ENCODE measurements around the gene POLR3E.
A peak's percentile ranks its signal among the peaks of the same experiment; 100 is the strongest.
"Not testable (repeated sequence)": the region's sequence is repeated elsewhere in the genome, so short reads cannot be mapped to it uniquely, and the experiment has no call there.

Gene POLR3E

DNA sequence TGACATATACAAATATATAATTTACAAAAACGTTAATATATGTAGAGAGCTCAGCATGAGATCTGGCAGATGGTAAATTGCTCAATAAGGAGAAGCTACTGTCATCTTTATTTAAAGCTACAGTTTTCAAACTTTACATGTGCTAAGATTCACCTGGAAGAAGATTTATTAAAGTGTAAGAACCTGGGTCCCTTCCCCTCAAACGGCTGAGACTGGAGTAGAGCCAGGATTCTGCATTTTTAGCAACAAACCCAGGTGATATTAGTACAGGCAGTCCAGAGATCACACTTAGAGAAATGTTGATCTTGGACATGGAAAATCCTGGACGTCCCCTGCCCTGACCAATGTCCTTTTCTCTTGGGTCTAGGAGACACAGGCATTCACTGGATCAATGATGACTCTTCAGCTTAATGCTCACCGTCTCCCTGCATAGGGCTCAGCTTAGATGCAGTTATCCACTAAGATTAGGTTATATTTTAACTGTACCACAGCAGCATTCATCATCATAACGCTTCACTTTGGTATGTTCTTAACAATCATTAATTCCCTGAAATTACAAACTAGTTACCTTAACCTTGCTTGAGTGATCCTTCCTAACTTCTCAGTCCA, 56.8 kb downstream of the POLR3E start:
- DNase-seq (ENCODE audit: low read depth) = no peak
- no peak overlapping the region for H3K4me3 ChIP-seq (ENCODE audit: low read depth, low read length)

DNA sequence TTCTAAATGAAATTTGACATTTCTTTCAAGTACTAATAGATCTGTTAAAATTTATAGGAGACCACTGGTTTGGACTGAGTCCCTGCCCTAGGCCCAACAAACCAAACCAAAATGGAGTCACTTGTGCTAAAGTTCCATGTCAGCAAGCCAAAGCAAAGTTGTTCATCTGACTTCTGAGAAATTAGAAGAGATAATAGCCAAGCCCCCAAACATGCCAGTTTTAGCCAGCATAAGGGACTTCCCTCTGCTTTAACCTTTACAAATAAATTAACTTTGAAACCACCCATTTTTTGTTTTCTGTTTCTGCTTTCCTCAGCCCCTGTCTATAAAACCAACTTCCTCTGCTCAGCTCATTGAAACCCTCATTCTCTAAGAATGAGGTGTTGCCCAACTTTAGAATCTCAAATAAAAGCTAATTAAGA, 58.3 kb downstream of the POLR3E start:
- no peak overlapping the region for H3K4me3 ChIP-seq (ENCODE audit: low read depth, low read length)
- DNase-seq (ENCODE audit: low read depth) = no peak

DNA sequence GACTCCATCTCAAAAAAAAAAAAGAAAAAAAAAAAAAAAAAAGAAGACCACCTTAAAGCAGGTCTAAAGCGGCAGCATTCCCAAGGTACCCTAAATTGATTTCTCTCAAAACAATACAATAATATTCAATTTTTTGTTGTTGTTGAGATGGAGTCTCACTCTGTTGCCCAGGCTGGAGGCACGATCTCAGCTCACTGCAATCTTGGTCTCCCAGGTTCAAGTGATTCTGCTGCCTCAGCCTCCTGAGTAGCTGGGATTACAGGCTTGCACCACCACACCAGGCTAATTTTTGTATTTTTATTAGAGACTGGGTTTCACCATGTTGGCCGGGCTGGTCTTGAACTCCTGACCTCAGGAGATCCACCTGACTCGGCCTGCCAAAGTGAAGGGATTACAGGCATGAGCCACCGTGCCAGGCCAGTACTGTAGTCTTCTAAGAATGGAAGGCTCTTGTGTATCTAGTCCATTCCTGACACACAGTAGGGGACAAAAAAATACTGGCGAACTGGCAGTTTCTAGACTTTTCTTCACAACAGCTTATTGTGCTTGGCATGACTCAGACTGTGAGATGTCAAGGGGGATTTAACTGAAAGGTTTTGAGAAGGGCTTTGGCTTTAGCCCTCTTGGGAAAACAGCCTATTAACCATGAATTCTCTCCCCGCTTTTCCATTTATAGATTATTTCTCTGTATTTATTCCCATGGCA, 59.9 kb downstream of the POLR3E start:
- no peak overlapping the region for H3K4me3 ChIP-seq (ENCODE audit: low read depth, low read length)
- no peak for DNase-seq (ENCODE audit: low read depth)

DNA sequence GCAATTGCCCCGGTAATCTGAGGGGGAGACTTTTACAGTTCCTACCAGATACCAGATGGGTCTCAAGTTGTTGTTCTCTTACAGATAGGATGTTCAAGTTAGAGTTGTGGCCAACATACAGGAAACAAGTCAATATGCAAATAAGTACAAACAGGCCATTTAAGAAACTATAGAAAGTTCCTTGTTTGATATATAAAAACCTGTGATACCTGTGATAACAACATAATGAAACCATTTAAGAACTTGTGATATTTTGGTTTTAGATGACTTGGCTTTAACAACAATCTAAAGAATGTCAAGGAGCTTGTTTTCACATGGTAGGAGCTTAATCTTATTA, 60.4 kb downstream of the POLR3E start:
- DNase-seq (ENCODE audit: low read depth) = no peak

DNA sequence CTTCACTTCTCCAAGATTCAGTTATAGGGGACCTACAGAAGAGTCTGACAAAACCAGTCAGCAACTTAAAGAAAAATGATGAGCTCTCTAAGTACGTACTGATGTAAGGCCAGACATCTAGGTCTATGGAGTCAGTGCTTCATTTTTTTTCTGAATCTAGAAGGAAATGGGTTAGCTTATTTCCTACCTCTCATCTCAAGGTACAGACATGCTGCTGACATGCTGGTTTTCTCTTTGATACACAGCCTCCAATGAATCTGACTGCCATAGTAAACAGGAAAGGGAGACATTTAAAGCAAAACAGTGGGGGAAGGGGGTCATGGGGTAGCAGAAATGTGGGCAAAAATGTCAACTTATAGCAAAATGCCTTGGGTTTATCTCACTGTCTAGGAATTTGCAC, 60.8 kb downstream of the POLR3E start:
- DNase-seq (ENCODE audit: low read depth) = no peak
- H3K4me3 ChIP-seq (ENCODE audit: low read depth, low read length) = no peak overlapping the region

More for the DNA sequence above, 60.4 kb downstream of the POLR3E start:
- H3K4me3 ChIP-seq (ENCODE audit: low read depth, low read length) = no peak overlapping the region

DNA sequence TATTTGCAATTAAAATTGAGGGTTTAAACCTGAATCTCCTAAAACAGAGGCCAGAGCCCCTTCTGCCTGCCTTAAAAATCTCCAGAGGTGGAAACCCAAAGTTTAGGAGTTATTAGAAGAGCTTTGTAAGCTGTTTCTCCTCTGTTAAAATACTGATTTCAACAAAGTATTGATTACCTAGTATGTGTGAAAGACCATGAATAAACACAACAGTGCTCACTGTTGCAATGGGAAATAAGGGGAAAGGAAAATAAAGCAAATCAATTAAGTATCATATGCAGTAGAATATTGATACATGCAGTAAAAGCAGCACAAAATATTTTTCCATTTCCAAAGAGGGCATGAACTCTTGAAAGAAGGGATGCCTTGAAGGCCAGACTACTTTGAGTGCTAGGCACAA, 62.5 kb downstream of the POLR3E start:
- no peak overlapping the region for H3K4me3 ChIP-seq (ENCODE audit: low read depth, low read length)
- no peak for DNase-seq (ENCODE audit: low read depth)

DNA sequence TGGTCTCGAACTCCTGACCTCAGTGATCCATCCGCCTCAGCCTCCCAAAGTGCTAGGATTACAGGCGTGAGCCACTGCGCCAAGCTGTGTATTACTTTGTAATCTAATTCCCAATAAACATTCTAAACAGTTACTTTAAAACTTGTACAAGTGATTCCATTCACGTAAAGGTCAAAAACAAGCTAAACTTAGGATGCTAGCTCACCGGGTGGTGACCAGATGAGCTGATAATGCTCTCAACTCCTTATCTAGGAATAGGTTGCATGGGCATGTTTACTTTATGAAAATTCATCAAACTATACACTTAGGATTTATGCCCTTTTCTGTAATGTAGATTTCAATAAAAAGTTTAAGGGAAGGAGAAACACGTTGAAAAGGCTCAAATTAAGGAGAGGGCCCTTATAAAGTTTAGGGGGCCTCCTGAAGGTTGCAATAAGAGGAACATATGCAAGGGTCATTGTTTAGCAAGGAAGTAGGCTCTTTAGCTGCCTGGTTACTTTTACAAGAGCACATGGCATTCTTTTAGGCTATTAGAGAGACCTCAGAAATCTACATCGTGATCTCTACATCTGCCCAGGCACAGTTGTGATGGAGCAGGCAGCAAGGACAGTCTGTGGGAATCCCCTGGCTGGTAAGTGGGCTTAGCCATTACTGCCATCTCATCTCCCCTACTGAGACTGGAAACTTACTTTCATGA, 63.9 kb downstream of the POLR3E start:
- no peak overlapping the region for H3K4me3 ChIP-seq (ENCODE audit: low read depth, low read length)
- no peak for DNase-seq (ENCODE audit: low read depth)

DNA sequence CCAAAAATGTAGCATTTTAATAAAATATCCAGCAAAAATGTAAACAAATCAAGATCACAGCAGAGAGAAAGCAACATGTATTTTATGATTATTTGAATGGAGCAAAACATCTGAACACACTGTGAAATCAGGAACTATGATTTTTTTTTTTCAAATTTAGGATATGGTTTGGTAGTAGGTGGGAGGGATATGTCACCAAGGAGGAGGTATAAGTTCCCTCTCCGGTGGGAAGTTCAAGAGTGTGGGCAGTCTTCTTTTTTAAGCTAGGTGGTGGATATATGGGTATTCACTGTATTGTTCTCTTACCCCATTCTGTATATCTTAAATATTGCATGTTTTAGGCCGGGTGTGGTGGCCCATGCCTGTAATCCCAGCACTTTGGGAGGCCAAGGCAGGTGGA, 67.0 kb downstream of the POLR3E start:
- DNase-seq (ENCODE audit: low read depth) = no peak
- H3K4me3 ChIP-seq (ENCODE audit: low read depth, low read length) = no peak overlapping the region

DNA sequence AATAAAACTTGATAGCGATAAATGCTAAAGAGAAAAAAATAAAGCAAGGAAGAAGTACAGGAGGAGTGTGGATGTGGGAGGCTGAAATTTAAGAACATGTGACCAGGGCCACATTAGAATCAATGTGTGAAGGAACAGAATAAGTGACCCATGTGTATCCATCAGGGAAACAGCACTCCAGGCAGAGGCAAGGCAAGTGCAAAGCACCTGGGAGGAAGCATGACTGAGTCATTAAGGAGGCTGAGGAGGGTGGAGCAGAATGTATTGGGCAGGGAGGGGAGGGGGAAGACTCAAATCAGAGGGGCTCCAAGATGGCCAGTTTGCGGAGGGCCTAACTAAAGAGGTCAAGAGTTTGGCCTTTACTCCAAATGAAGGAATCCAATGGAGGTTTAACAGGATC, 69.2 kb downstream of the POLR3E start:
- H3K4me3 ChIP-seq (ENCODE audit: low read depth, low read length) = no peak overlapping the region
- DNase-seq (ENCODE audit: low read depth) = no peak

DNA sequence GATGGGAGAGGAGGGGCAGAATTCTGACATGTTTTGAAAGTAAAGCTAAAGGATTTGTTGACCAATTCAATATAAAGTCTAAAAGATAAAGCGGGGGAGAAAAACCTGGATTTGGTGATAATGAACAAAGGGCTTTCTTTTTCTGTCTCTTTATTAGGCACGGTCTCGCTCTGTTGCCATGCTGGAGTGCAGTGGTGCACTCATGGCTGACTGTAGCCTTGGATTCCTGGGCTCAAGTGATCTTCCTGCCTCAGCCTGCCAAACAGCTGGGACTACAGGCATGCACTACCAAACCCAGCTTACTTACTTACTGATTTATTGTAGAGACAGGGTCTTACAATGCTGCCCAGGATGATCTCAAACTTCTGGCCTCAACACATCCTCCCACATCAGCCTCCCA, 69.7 kb downstream of the POLR3E start:
- H3K4me3 ChIP-seq (ENCODE audit: low read depth, low read length) = no peak overlapping the region
- DNase-seq (ENCODE audit: low read depth) = no peak

DNA sequence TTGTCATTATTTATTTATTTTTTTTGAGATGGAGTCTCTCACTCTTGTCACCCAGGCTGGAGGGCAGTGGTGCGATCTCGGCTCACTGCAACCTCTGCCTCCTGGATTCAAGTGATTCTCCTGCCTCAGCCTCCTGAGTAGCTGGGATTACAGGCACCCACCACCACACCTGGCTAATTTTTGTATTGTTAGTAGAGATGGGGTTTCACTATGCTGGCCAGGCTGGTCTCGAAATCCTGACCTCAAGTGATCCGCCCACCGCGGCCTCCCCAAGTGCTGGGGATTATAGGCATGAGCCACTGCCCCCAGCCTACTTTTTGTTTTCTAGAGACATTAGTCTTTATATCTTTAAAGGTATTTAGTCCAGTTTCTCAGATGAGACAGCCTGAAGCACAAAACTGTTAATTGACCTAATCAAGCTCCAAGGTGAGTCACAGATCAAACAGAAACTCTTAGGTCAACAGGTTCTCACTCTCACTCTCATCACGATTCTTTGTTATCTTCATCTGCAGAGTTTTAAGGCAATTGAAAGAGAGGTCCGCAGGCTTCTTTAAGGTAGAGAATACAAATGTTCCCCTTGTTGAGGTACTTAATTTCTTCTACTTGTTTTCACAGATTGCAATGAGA, 71.1 kb downstream of the POLR3E start:
- not testable (repeated sequence) for H3K4me3 ChIP-seq (ENCODE audit: low read depth, low read length)

DNA sequence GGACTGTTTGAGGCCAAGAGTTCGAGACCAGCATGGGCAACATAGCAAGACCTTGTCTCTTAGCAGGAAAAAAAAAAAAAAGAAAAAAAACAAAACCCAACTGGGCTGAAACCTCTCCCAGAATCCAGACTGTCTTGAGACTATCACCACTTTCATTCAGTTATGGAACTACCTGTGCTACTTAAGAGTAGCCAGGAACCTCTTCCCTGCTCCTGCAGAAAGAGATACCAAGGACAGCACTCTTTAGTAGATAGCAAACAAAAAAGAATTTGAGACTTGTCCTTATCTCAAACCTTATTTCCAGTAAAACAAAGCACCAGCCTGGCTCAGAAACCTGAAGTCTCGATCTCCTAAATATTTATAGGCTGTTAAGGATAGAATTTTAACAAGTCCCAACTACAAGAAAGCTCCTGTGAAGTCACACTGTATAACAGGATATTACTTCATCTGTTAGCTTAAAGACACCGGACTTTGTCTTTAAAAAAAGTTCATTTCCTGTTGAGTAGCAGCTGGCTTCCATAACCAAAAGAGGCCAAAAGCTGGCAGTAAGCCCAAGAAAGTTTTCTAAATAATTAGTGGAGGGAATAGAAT, 72.1 kb downstream of the POLR3E start:
- DNase-seq (ENCODE audit: low read depth) = no peak

More for the DNA sequence above, 71.1 kb downstream of the POLR3E start:
- DNase-seq (ENCODE audit: low read depth) = not testable (repeated sequence)

DNA sequence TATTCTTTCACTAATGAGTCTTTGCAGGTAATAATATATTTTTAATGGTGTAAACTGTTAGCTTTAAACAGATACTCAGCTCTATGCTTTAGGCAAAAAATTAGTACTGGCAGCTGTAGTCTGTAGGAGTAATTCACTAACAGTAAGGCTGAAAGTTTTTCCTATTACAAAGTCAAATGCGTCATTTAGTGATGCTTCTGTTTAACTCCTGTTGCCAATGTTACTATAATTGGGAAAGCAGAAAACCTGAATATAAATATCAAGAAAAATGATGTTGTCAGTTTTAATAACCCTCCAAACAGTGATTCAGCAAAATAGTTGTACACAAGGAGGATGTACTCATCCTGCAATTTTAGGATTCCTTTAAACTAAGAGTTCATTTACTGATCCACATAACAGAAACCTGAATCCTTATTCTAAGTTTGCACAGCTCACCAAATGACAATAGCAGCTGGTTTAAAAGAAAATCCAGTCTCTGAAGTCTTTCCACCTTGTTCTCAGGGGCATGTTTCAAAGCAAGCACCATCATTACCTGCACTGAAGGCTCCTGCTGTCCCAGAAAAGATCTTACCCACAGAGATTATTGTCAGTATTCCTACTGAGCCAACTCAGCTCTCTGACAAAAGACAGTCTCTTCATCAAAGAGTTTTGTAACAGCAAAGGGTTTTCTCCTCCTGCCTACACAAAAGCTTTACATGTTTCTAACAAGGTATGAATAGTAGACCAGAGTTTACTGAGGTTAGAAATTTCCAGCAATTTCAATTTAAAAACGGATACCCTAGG, 73.0 kb downstream of the POLR3E start:
- no peak overlapping the region for H3K4me3 ChIP-seq (ENCODE audit: low read depth, low read length)
- DNase-seq (ENCODE audit: low read depth) = no peak

More for the DNA sequence above, 72.1 kb downstream of the POLR3E start:
- no peak overlapping the region for H3K4me3 ChIP-seq (ENCODE audit: low read depth, low read length)

DNA sequence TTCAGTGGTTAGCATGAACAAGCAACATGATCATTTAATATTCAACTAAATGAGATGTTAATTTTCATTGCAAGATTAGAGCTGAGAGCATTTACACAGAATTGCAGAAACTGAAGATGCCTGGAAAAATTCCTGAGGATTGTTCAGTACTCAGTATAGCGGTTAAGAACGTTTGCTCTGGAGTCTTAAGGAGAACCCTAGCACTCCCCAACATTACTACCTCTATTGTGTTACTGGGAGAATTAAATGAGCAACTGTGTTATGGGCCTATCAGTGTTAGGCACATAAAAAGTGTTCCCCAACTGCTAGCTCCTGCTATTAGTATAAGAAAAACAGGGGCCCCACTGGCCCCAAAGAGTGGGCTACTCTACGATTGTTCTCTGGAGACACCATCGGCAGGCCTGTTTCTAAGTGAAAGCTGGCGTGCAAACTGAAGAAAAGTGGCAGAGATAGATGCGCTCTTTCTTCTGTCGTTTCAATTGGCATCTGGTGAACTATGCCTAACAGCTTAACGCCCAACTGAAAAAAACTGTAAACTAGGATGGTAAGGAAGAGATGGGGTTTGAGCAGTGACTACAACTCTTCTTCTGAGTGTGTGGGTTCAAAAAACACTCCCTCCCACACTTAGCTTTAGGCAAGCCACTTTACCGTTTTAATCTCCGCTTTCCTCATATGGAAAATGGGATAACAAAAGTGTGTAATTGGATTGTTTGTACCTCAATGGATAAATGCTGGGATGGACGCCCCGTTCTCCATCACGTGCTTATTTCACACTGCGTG, 75.9 kb downstream of the POLR3E start:
- H3K4me3 ChIP-seq (ENCODE audit: low read depth, low read length) = peak overlapping the region; percentile 91
- DNase-seq (ENCODE audit: low read depth) = no peak

DNA sequence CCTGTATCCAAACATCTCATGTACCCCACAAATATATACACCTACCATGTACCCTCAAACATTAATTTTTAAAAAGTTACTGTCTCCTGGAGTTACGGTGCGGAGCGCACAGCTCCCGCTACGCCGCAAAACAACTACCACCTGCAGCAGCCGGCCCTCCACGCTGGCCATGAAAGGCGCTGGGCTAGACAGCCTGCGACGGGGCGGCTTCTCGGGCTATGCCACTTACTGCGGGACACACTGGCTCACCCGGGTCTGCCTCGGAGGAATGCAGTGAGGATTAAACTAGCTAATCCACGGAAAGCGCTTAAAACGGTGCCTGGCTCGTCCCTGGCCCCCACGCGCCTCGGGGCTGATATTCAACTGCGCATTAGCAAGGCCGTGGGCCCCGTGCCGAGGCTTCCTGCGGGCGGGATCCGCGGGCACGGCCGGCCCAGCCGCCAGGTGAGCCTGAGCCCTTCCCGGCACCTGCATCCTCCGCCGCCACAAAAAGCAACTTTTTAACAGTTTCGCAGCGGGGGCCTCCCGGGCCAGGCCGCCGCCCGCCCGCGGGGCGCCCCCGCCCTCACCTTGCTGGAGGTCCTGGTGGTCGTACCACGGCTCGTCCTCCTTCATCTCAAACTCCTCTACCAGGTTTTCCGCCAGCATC, 76.6 kb downstream of the POLR3E start:
- H3K4me3 ChIP-seq (ENCODE audit: low read depth, low read length) = peak overlapping the region; percentile 91
- no peak for DNase-seq (ENCODE audit: low read depth)

DNA sequence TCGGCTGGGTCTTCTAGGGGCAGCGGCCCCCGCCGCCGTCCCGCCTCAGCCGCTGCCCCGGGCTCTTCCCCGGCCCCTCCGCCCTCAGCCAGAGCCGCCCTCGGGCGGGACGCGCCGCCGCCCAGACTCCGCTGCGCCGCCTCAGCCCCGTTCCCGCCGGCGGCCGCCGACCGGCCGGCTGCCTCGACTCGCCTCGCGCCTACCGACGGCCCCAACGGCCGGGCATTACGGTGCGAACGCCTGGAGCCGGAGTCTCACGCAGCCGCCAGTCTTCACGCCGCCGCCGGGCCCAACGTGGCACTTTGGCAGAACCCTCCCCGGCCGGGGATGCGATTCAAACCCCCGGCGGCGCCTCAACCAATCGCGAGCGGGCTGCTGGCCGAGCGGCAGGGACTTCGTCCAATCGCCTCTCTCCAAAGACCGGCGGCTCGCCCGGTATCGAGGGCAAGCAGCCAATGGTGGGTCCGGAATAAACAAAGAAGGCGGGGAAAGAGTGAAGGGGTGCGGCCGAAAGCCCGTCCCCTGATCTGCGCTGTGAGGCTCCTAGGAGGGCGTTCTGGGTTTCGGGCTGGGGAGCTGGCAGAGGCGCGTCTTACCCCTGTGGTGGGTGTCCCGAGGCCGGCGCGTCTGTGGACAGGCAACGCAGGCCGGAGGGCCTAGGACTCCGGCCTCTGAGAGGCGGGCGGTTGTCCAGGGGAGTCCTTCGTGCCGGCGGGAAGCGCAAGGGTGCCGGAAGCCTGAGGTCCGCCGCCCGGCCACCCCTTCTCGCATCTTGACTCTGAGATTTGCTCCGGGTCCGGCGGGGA, 77.3 kb downstream of the POLR3E start, which contains the start of gene CDR2:
Gene CDR2 (minus strand): TSS at position 309 of the 806 bp plus-strand sequence. CDS start 310 bp downstream, outside the sequence.
- H3K4me3 ChIP-seq (ENCODE audit: low read depth, low read length) = peak within 1 kb of the TSS; percentile 91
- peak; percentile 80 for DNase-seq (ENCODE audit: low read depth)

Data from skeletal muscle cell (primary cell).